GM21390 (cell line): ENCODE data around the gene MAGEC3.

Source experiments
- ATAC-seq: cut with Tn5 transposase; IDR thresholded peaks from one replicate; pipeline ENCODE4 v1.9.1; 2021; ENCODE audit not compliant: unreplicated experiment

MAGEC3 gene

DNA sequence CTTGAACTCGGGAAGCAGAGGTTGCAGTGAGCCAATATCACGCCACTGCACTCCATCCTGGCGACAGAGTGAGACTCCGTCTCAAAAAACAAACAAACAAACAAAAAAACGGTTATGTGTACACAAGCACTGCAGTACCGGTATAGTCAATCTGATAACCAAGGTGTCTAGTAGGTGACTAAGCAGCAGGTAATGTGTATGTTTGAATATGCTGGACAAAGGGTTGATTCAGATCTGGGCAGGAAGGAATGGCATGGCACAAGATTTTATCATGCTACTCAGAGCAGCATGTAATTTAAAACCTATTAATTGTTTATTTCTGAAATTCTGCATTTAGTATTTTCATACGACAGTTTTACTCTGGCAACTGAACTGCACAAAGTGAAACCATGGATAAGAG, 107.3 kb downstream of the MAGEC3 start:
- no peak for ATAC-seq

DNA sequence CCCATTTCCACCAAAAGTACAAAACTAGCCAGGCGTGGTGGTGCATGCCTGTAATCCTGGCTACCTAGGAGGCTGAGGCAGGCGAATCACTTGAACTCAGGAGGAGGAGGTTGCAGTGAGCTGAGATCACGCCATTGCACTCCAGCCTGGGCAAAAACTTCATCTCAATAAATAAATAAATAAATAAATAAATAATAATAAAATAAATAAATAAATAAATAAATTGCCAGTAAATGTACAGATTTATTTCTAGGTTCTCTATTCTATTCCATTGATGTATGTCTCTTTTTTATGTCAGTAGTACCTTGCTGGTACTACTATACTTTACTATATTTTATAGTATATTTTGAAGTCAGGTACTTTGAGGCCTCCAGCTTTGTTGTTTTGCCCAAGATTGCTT, 109.2 kb downstream of the MAGEC3 start:
- ATAC-seq = no peak
